GM18951 (cell line): Measurements from ENCODE around the gene UBTF.

Experiments
- POLR2A ChIP-seq: IDR thresholded peaks from 4 replicates; pipeline ENCODE4 v1.6.1; 2011; ENCODE audit warnings: mild to moderate bottlenecking; ENCODE audit not compliant: insufficient read length, insufficient read depth; ENCODE audit errors: extremely low read depth
- in situ Hi-C: fragments of 300-500 bp; cut with MboI; formaldehyde crosslinking; loops from one replicate; pipeline ENCODE4 v1.12.0; 2022; ENCODE audit warnings: low sequenced_read_pairs, mixed read lengths, inconsistent platforms; ENCODE audit not compliant: unreplicated experiment

The UBTF gene

DNA sequence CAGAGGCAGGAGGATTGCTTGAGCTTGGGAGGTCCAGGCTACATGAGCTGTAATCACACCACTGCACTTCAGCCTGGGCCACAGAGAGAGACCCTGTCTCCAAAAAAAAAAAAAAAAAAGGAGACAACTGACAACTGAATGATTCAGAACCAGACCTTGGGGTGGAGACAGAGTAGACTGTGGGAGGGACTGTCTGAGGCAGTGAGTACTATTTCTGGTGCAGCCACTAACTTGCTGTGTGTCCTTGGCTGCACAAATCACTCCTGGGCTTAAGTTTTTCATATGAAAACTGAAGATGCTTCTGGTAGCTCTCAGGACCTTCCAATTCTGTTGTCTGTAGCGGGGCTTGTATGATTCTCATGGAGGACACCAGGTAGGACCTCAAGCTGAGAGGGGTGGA lies 43.2 kb downstream of the UBTF start:
- no peak for TF ChIP-seq POLR2A
- in situ Hi-C loops: no loop called here

DNA sequence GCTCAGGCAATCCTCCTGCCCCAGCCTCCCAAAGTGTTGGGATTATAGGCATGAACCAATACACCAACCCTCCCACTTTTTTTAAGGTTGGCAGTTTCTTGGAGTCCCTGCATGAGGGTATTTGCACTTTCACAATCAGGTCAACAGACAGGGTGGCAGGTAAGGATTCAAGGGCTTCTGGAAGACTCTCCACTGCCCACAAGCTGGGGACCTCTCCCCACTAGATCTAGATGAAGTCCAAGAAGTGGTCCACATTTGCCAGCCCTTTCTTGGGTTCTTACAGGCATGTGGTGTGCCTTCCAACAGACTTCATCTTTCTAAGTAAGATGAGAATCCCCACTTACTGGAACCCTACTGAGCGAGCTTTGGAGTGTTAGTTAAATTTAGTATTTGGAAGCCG lies 45.0 kb downstream of the UBTF start:
- in situ Hi-C loops: no loop called here
- TF ChIP-seq POLR2A: no peak

DNA sequence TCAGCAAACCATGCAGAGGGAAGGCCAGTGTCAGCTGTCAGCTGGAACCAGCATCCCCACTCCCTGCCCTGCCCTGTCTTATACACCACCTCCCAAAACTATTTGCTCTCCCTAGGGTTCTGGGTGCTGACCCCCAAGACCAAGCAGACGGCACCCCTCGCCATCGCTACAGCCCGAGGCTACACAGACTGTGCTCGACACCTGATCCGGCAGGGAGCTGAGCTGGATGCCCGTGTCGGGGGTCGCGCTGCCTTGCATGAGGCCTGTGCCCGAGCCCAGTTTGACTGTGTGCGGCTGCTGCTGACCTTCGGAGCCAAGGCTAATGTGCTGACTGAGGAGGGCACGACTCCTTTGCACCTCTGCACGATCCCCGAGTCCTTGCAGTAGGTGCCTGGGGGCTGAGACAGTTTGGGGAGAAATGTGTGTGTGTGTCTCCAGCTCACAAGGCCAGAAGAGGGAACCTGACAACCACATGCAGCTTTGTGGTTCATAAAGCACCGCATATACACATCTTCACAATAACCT lies 47.5 kb downstream of the UBTF start:
- in situ Hi-C loops: no loop called here
- no peak for TF ChIP-seq POLR2A

DNA sequence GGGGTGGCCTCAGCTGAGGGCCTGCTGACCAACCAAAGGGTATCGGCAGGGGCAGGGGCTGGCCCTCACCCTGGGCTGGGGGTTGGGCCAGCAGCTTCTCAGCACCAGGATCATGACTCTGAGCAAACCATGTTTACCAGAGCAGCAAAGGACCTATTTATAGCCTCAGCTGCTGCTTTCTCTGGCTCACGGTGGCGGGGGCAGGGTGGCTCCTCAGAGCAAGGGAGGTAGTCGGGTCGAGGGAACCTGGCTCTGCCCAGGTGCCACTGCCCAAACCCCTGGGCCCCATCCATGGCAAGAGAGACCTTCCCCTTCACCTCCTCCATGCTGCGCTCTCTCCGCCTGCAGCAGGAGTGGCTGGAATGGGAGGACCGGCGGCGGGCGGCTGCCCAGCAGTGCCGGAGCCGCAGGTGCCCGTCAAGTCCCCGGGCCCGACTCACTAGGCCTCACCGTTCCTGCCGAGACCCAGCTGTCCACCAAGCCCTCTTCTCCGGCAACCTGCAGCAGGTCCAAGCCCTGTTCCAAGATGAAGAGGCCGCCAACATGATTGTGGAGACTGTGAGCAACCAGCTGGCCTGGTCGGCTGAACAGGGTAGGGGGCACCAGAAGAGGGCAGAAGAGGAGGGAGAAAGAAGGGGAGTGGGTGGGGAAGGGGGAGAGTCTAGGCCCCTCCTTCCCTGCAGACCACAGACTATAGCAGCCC lies 48.8 kb downstream of the UBTF start, which contains the start of gene ASB16:
TSS of gene ASB16 (plus strand) at position 206 of the 703 bp plus-strand sequence. CDS start at position 292, 86 bp downstream.
- TF ChIP-seq POLR2A: no peak
- in situ Hi-C loops: no loop called here

DNA sequence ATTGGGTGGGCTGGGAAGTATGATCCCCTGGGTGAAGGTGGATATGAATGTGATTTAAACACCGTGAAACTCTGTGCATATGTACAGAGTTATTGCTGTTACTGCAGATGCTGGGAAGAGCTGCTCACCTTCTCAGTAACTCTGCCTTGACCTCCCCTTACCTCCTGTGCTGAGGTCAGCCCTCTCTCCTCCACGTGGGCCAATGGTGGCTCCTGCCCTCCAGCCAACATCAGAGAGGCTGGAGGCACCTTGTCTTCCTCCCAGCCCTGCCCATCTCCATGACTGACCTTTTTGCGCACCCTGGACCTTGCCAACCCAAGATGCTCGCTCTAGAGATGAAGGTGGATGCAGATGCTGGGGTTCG lies 49.4 kb downstream of the UBTF start:
- no peak for TF ChIP-seq POLR2A
- in situ Hi-C loops: no loop called here

DNA sequence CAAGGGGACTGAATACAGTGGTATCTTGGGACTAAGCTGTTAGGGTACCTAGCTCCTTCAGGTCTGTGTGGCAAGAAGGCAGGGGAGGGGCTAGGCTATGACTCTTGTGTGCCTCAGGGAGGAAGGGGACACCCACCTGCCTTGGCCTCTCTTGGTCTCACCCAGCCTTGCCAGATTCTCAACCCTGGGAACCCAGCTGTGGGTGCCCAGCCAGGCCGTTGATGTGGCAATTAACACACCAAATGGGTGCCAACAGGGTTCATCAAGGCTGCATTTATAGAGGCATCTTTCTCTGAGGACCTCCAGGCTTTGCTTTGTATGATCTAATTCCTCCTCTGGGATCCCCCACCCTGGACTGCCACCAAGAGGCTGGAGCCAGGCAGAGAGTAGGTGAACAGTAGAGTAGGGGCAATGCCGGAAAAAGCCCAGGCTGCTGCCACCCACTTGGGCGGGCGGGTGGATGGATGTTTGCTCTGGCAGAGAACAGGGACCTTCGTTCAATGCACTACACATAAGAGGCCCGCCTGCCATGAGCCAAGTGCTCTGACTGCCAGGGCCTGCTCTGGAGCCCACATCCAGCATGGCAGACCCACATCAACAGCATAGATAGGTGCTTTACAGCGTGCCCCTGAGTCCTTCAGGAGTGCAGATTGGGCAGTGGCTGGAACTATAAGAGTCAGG lies 52.2 kb downstream of the UBTF start:
- in situ Hi-C loops: no loop called here
- TF ChIP-seq POLR2A: no peak

DNA sequence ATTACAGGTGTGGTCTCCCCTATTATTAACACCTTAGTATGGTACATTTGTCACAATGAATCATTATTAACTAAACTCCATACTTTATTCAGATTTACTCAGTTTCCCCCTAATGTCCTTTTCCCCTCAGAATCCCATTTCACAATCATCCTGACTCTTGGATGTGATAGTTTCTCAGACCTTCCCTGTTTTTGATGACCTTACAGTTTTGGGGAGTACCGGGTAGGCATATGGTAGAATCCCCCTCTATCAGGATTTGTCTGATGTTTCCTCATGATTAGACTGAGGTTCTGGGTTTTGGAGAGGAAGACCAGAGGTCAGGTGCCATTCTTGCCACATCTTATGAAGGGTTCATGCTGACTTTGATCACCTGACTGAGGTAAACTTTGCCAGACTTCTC lies 55.0 kb downstream of the UBTF start:
- TF ChIP-seq POLR2A: no peak
- in situ Hi-C loops: no loop called here

DNA sequence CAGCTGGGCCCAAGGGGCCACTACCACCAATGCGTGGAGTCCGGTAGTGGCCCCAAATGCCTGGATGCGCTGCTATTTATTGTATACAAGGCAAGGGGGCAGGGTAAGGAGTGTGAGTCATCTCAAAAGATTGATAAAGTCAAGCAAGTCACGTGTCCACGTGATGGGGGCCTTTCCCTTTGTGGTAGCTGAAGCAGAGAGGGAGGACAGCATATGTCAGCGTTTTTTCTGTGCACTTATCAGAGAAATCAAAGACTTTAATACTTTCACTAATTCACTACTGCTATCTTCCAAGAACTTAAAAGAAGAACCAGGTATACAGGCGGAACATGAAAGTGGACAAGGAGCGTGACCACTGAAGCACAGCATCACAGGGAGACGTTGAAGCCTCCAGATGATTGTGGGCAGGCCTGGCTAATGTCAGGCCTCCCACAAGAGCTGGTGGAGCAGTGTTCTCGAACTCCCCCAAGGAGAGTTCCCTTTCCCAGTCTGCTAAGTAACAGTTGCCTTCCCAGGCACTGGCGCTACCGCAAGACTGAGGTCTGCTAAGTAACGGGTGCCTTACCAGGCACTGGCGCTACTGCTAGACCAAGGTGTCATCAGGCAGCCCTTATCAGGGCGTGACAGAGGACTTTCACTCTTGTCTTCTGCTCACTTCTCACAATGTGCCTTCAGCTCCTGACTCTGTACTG lies 59.8 kb downstream of the UBTF start:
- in situ Hi-C loops: no loop called here
- TF ChIP-seq POLR2A: no peak

DNA sequence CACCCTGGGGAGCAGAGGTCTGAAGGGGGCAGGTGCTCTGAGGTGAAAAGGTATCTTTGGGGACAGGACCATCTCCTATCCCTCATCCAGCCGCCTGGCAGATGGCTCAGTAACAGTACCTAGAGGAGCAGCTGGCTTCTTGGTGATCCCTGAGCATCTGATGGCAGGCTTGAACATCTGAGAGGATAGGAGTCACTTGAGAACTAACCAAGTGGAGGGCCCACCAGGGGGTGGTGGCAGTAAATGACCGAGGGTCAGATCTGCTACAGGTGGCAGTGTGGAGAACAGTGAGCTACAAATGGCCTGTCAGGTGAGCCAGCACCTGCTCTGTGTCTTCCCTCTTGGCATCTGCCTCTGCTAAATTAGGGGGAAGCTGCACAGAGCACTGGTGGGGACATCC lies 64.0 kb downstream of the UBTF start:
- TF ChIP-seq POLR2A: no peak
- in situ Hi-C loops: no loop called here
